Liver (tissue), 9 donors: ENCODE results near the gene SLC9A3. TPM values are rescaled to one million over a fixed set of nuclear protein-coding genes. Genes with fewer than 3 reads are reported as not detected.

Source experiments
- DNase-seq: peaks from one replicate; pipeline ENCODE4 v3.0.0-alpha.2; 2017; ENCODE audit warnings: low spot score
- H3K27ac ChIP-seq, 2 donors: one replicate each; pipeline ENCODE4 v1.7.0; 2013; ENCODE audit warnings: inconsistent platforms in 2 of 2, low read length in 2 of 2, control low read depth in 1 of 2, low read depth in 1 of 2, mild to moderate bottlenecking in 1 of 2
- H3K27me3 ChIP-seq, 4 donors: one replicate each; pipeline versions ENCODE4 v1.6.1 to v1.7.0; 2013; ENCODE audit warnings: low read length in 3 of 4, inconsistent platforms in 1 of 4, mild to moderate bottlenecking in 1 of 4, moderate library complexity in 1 of 4; ENCODE audit not compliant: control insufficient read depth in 4 of 4, insufficient read depth in 4 of 4
- H3K36me3 ChIP-seq, 4 donors: one replicate each; pipeline versions ENCODE4 v1.6.1 to v1.7.0; 2013; ENCODE audit warnings: low read length in 3 of 4, mild to moderate bottlenecking in 3 of 4, low read depth in 1 of 4, moderate library complexity in 1 of 4; ENCODE audit not compliant: control insufficient read depth in 4 of 4, insufficient read depth in 3 of 4
- H3K4me1 ChIP-seq, 4 donors: one replicate each; pipeline versions ENCODE4 v1.6.1 to v1.7.0; 2013; ENCODE audit warnings: low read length in 3 of 4, mild to moderate bottlenecking in 3 of 4, moderate library complexity in 1 of 4; ENCODE audit not compliant: control insufficient read depth in 4 of 4, insufficient read depth in 4 of 4
- H3K4me3 ChIP-seq, 3 donors: one replicate each; pipeline versions ENCODE4 v1.6.1 to v1.7.0; 2013; ENCODE audit warnings: low read length in 3 of 3, control low read depth in 1 of 3, low read depth in 1 of 3, mild to moderate bottlenecking in 1 of 3
- H3K9ac ChIP-seq, 2 donors: one replicate each; pipeline ENCODE4 v1.7.0; 2013; ENCODE audit warnings: low read length in 2 of 2, mild to moderate bottlenecking in 2 of 2, moderate library complexity in 2 of 2, control low read depth in 1 of 2, low read depth in 1 of 2
- H3K9me3 ChIP-seq, 4 donors: one replicate each; pipeline versions ENCODE4 v1.6.1 to v1.7.0; 2013; ENCODE audit warnings: low read length in 3 of 4; ENCODE audit not compliant: control insufficient read depth in 4 of 4
- EGR1 ChIP-seq, 2 donors: IDR thresholded peaks; 2 replicates each; pipeline ENCODE4 v1.6.1; 2016 to 2018; ENCODE audit warnings: antibody characterized with exemption in 2 of 2, low read depth in 2 of 2
- FOXA1 ChIP-seq: IDR thresholded peaks from 2 replicates; pipeline ENCODE4 v1.6.1; 2016; ENCODE audit warnings: antibody characterized with exemption
- FOXA2 ChIP-seq: IDR thresholded peaks from 2 replicates; pipeline ENCODE4 v1.6.1; 2016; ENCODE audit warnings: antibody characterized with exemption
- GABPA ChIP-seq, 2 donors: IDR thresholded peaks in 1 of 2; conservative IDR thresholded peaks in 1 of 2; 2 replicates each; pipeline ENCODE4 v1.6.1; 2016; ENCODE audit warnings: antibody characterized with exemption in 2 of 2, mild to moderate bottlenecking in 1 of 2, moderate library complexity in 1 of 2
- HNF4A ChIP-seq, 2 donors: conservative IDR thresholded peaks; 2 replicates each; pipeline ENCODE4 v1.6.1; 2016; ENCODE audit warnings: antibody characterized with exemption in 2 of 2, mild to moderate bottlenecking in 2 of 2
- HNF4G ChIP-seq: IDR thresholded peaks from 2 replicates; pipeline ENCODE4 v1.6.1; 2016; ENCODE audit warnings: antibody characterized with exemption
- JUND ChIP-seq, 2 donors: IDR thresholded peaks; 2 replicates each; pipeline ENCODE4 v1.6.1; 2016; ENCODE audit warnings: antibody characterized with exemption in 2 of 2
- NR2F2 ChIP-seq: IDR thresholded peaks from 2 replicates; pipeline ENCODE4 v1.6.1; 2016; ENCODE audit warnings: antibody characterized with exemption
- RAD21 ChIP-seq, 2 donors: IDR thresholded peaks; 2 replicates each; pipeline ENCODE4 v1.6.1; 2016; ENCODE audit warnings: antibody characterized with exemption in 2 of 2, mild to moderate bottlenecking in 2 of 2
- RXRA ChIP-seq, 2 donors: IDR thresholded peaks; 2 replicates each; pipeline ENCODE4 v1.6.1; 2017 to 2018; ENCODE audit warnings: antibody characterized with exemption in 2 of 2, mild to moderate bottlenecking in 1 of 2
- SP1 ChIP-seq: IDR thresholded peaks from 2 replicates; pipeline ENCODE4 v1.6.1; 2018; ENCODE audit warnings: antibody characterized with exemption, mild to moderate bottlenecking
- TAF1 ChIP-seq: conservative IDR thresholded peaks from 2 replicates; pipeline ENCODE4 v1.6.1; 2016; ENCODE audit warnings: antibody characterized with exemption, mild to moderate bottlenecking
- YY1 ChIP-seq: IDR thresholded peaks from 2 replicates; pipeline ENCODE4 v1.6.1; 2016; ENCODE audit warnings: antibody characterized with exemption, mild to moderate bottlenecking
- WGBS: extraction: QIAGEN DNeasy Blood & Tissue Kit; methylation state at CpG from one replicate; pipeline ENCODE4 v1.1.7; 2013; 5-methylcytosine and 5-hydroxymethylcytosine counted together
- polyA plus RNA-seq, 2 donors: library from polyadenylated mRNA; stranded (reverse) in 1 of 2; unstranded in 1 of 2; fragments of 200-250 nt in 1 of 2; fragments of >200 nt in 1 of 2; fragmentation: Nextera tagmentation in 1 of 2; extraction: Ambion mirVana in 1 of 2; gene quantifications; one replicate each; pipeline versions ENCODE4 v1.2.1 to v1.2.3, GENCODE V29; 2013 to 2015
- total RNA-seq, 2 donors: library from RNA; depleted of rRNA; stranded (reverse); fragments of >200 nt; gene quantifications; one replicate each; pipeline ENCODE4 v1.2.3, GENCODE V29; 2014
- TF ChIP-seq, protein P1 (sequence below): fragments of 150-350 bp; IDR thresholded peaks from 2 replicates; pipeline ENCODE4 v1.5.1; 2017; ENCODE audit warnings: improper control_type of control experiment, low read depth, low read length; ENCODE audit not compliant: missing input control
- TF ChIP-seq, protein P2 (sequence below): IDR thresholded peaks from 2 replicates; pipeline ENCODE4 v1.6.1; 2016; ENCODE audit warnings: antibody characterized with exemption
- TF ChIP-seq, protein P3 (sequence below): IDR thresholded peaks from 2 replicates; pipeline ENCODE4 v1.6.1; 2016; ENCODE audit warnings: antibody characterized with exemption
- TF ChIP-seq, protein P4 (sequence below): IDR thresholded peaks from 2 replicates; pipeline ENCODE4 v1.6.1; 2016; ENCODE audit warnings: antibody characterized with exemption, mild to moderate bottlenecking
- TF ChIP-seq, protein P5 (sequence below): IDR thresholded peaks from 2 replicates; pipeline ENCODE4 v1.6.1; 2016; ENCODE audit warnings: antibody characterized with exemption
- donor health status: healthy.
- donor health status: healthy.
- donor health status: healthy.
- donor health status: healthy.
- donor health status: healthy.

Gene SLC9A3
- total and polyA plus RNA-seq, 4 donors, result 0.31 to 1.0 (median 0.67) TPM

DNA sequence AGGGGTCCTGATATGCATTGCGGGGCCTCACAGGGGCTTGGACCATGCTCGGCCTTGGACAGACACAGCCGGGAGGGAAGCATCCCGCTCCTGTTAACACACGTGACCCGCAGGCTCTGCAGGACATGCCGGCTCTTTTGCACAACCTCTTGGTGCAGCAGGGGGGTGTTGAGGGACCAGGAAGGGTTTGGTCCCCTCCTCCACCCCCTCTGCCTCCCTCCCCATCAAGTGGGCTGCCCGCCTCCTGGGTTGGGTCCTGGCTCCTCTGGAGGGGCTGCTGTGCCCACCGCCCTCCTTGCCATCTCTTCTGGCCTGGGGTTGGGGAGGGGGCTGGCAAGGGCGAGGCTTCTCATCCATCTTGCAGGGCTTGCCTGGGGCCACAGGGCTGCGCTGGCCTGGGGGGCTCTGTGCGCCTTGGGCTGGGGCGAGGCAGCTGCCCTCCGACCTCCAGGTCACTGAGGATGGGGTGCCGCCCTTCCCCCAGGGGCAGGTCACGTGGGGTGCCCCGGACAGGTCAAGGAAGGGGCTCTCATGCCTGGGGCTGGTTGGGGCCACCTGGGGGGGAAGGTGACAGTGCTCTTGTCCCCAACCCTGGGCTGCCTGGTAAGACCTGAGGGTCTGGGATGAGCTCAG lies 16.8 kb upstream of the SLC9A3 start:
- Histone ChIP-seq H3K36me3 (no peaks in the 10 kb centered on the region), H3K9me3 (no peaks in the 10 kb centered on the region), H3K4me3 (no peak overlapping the region), H3K27ac (no peak overlapping the region), H3K27me3 (peaks cover 0 to 10% (median 0%) of the 10 kb centered on the region in 4 donors), H3K4me1 (peaks cover 0 to 3% (median 0%) of the 10 kb centered on the region in 4 donors), H3K9ac (no peak overlapping the region)
- WGBS, result 68% methylated on average over 17 of the region's 17 CpGs
- no peak for TF ChIP-seq YY1
- no peak for TF ChIP-seq EGR1 (IDR thresholded peaks at IDR 0.05; ENCODE audit: low read depth in 2 of 2)
- no peak for TF ChIP-seq FOXA1
- TF ChIP-seq RXRA (IDR thresholded peaks at IDR 0.05), result no peak
- TF ChIP-seq NR2F2, result no peak
- no peak for TF ChIP-seq SP1
- TF ChIP-seq HNF4G, result no peak
- no peak for TF ChIP-seq GABPA (IDR thresholded peaks at IDR 0.05 in 1 of 2, conservative IDR thresholded peaks at IDR 0.05 in 1 of 2)
- no peak for TF ChIP-seq HNF4A (conservative IDR thresholded peaks at IDR 0.05)
- no peak for TF ChIP-seq RAD21 (IDR thresholded peaks at IDR 0.05)
- TF ChIP-seq, protein P1, sequence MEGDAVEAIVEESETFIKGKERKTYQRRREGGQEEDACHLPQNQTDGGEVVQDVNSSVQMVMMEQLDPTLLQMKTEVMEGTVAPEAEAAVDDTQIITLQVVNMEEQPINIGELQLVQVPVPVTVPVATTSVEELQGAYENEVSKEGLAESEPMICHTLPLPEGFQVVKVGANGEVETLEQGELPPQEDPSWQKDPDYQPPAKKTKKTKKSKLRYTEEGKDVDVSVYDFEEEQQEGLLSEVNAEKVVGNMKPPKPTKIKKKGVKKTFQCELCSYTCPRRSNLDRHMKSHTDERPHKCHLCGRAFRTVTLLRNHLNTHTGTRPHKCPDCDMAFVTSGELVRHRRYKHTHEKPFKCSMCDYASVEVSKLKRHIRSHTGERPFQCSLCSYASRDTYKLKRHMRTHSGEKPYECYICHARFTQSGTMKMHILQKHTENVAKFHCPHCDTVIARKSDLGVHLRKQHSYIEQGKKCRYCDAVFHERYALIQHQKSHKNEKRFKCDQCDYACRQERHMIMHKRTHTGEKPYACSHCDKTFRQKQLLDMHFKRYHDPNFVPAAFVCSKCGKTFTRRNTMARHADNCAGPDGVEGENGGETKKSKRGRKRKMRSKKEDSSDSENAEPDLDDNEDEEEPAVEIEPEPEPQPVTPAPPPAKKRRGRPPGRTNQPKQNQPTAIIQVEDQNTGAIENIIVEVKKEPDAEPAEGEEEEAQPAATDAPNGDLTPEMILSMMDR, result no peak
- TF ChIP-seq, protein P2, sequence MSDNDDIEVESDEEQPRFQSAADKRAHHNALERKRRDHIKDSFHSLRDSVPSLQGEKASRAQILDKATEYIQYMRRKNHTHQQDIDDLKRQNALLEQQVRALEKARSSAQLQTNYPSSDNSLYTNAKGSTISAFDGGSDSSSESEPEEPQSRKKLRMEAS, result no peak
- TF ChIP-seq, protein P3, sequence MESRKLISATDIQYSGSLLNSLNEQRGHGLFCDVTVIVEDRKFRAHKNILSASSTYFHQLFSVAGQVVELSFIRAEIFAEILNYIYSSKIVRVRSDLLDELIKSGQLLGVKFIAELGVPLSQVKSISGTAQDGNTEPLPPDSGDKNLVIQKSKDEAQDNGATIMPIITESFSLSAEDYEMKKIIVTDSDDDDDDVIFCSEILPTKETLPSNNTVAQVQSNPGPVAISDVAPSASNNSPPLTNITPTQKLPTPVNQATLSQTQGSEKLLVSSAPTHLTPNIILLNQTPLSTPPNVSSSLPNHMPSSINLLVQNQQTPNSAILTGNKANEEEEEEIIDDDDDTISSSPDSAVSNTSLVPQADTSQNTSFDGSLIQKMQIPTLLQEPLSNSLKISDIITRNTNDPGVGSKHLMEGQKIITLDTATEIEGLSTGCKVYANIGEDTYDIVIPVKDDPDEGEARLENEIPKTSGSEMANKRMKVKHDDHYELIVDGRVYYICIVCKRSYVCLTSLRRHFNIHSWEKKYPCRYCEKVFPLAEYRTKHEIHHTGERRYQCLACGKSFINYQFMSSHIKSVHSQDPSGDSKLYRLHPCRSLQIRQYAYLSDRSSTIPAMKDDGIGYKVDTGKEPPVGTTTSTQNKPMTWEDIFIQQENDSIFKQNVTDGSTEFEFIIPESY, result no peak
- no peak for DNase-seq

DNA sequence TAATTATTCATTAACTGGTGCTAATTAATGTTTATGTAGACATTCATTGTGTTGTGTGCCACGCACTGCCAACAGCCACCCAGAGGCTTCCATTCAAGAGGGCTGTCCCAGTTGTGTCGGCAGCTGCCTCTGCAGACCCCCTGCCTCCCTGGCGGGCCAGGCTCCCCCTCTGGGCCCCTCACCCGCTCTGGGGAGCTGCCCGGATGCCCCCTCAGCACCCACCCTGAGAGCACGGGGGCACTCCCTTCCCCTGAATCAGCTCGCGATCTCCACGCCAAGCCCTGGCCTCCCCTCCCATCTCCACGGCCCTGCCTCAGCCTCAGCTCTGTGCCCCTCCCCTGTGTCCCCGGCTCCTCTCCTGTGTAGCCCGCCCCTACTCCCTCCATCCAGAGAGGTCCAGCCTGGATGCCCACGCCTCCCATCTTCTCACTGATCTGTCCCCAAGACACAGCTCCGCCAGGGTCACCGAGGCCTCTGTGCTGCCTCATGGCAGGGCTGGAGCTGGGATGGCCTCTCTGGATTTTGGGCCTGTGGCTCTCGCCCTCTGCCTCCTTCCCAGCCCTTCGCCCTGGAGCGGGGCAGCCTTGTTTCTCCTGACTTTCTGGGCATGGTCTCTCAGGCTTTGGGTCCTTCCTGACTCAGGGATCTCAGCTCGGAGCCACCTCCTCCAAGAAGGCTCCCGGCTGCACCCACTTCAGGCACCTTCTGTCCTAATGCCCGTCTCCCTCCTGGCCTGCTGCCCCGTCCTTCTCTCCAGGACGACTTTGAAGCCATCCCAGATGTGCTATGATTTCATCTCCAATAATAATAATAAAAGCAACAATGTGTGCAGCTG lies 16.0 kb upstream of the SLC9A3 start:
- H3K27ac ChIP-seq, result no peak overlapping the region
- no peaks in the 10 kb centered on the region for H3K36me3 ChIP-seq
- H3K4me1 ChIP-seq, result peaks cover 0 to 3% (median 0%) of the 10 kb centered on the region in 4 donors
- no peak overlapping the region for H3K9ac ChIP-seq
- no peak for DNase-seq
- H3K9me3 ChIP-seq, result no peaks in the 10 kb centered on the region
- whole genome bisulfite sequencing, result 52% methylated on average over 23 of the region's 23 CpGs
- H3K4me3 ChIP-seq, result no peak overlapping the region
- peaks cover 0 to 12% (median 0%) of the 10 kb centered on the region in 4 donors for H3K27me3 ChIP-seq
- TF ChIP-seq HNF4G (no peak), SP1 (no peak), HNF4A (conservative IDR thresholded peaks at IDR 0.05) (no peak), FOXA2 (no peak), FOXA1 (no peak), JUND (IDR thresholded peaks at IDR 0.05) (no peak), TAF1 (no peak), YY1 (no peak), RXRA (IDR thresholded peaks at IDR 0.05) (no peak), NR2F2 (no peak)
- TF ChIP-seq, protein P2, result no peak
- TF ChIP-seq, protein P3, result no peak
- TF ChIP-seq, protein P4, sequence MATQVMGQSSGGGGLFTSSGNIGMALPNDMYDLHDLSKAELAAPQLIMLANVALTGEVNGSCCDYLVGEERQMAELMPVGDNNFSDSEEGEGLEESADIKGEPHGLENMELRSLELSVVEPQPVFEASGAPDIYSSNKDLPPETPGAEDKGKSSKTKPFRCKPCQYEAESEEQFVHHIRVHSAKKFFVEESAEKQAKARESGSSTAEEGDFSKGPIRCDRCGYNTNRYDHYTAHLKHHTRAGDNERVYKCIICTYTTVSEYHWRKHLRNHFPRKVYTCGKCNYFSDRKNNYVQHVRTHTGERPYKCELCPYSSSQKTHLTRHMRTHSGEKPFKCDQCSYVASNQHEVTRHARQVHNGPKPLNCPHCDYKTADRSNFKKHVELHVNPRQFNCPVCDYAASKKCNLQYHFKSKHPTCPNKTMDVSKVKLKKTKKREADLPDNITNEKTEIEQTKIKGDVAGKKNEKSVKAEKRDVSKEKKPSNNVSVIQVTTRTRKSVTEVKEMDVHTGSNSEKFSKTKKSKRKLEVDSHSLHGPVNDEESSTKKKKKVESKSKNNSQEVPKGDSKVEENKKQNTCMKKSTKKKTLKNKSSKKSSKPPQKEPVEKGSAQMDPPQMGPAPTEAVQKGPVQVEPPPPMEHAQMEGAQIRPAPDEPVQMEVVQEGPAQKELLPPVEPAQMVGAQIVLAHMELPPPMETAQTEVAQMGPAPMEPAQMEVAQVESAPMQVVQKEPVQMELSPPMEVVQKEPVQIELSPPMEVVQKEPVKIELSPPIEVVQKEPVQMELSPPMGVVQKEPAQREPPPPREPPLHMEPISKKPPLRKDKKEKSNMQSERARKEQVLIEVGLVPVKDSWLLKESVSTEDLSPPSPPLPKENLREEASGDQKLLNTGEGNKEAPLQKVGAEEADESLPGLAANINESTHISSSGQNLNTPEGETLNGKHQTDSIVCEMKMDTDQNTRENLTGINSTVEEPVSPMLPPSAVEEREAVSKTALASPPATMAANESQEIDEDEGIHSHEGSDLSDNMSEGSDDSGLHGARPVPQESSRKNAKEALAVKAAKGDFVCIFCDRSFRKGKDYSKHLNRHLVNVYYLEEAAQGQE, result no peak
- TF ChIP-seq, protein P5, sequence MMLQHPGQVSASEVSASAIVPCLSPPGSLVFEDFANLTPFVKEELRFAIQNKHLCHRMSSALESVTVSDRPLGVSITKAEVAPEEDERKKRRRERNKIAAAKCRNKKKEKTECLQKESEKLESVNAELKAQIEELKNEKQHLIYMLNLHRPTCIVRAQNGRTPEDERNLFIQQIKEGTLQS, result no peak
